ENCODE results near the gene RSL1D1. TPM values are rescaled to one million over a fixed set of nuclear protein-coding genes. Genes with fewer than 3 reads are reported as not detected.

RSL1D1 gene
- total RNA-seq, 1 donor from 2014 or later: 224 TPM

DNA sequence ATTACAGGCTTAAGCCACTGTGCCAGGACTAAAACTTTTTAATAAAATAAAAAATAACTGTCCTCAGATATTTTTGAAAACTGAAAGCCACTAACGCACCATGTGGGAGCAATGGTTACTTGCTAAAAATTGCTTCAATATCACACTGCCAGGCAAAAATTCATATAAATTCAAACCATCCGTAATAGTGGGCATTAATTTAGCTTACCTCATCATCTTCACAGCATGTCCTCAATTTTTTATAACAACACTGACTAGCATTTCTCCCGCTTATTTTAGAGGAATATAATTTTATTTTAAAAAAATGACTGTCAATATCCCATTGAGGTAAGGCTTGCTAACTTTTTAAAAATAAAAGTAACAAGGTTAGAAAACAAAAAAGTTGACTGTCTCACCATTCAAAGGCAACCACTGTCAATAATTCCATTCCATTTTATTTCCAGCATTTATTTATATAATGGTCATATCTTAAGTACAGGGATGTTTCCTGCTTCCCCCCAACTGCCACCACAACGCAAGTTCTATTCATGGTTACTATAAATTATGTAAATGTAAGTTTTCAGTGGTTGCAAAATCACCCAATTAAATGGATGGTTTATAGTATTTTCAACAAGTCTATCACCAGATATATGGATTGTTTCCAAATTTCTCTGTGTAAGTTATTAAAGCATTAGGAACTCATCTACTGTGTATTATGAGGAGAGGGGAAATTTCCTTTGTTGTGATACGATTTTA, 39.1 kb upstream of the RSL1D1 start:
- no peak overlapping the region for H3K27ac Mint-ChIP-seq
- no peak for DNase-seq
- ChIA-PET CTCF (no interaction called here), POLR2A (no interaction called here)
- H3K4me3 Mint-ChIP-seq: no peak overlapping the region
- peaks cover 64% of the 10 kb centered on the region for H3K36me3 Mint-ChIP-seq (ENCODE audit: low read depth)
- TF ChIP-seq, protein P1, sequence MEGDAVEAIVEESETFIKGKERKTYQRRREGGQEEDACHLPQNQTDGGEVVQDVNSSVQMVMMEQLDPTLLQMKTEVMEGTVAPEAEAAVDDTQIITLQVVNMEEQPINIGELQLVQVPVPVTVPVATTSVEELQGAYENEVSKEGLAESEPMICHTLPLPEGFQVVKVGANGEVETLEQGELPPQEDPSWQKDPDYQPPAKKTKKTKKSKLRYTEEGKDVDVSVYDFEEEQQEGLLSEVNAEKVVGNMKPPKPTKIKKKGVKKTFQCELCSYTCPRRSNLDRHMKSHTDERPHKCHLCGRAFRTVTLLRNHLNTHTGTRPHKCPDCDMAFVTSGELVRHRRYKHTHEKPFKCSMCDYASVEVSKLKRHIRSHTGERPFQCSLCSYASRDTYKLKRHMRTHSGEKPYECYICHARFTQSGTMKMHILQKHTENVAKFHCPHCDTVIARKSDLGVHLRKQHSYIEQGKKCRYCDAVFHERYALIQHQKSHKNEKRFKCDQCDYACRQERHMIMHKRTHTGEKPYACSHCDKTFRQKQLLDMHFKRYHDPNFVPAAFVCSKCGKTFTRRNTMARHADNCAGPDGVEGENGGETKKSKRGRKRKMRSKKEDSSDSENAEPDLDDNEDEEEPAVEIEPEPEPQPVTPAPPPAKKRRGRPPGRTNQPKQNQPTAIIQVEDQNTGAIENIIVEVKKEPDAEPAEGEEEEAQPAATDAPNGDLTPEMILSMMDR (IDR thresholded peaks at IDR 0.05): no peak
- intact Hi-C loops (cut with micrococcal nuclease): no loop called here
- H3K4me1 Mint-ChIP-seq: no peaks in the 10 kb centered on the region
- H3K9me3 Mint-ChIP-seq: no peaks in the 10 kb centered on the region
- no peaks in the 10 kb centered on the region for H3K27me3 Mint-ChIP-seq
- ATAC-seq (ENCODE audit: low read depth): no peak

DNA sequence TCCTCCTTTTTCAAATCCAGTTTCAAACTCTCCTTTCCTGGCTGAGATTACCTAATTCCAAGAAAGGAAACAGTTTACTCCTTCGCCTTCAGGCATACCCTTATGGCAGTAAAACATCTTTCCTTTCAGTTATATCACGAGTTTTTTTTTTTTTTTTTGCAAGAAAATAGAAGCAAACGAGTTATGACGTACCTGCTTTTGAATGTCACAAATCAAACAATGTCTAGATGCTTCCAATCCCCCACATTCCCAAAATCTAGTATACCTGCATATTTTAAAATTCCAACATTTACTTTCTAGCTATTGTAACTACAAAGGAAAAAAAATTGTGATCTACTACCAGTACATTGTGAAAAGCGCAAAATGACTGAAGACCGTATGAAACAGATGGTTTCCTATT, 35.5 kb upstream of the RSL1D1 start:
- ChIA-PET CTCF (no interaction called here), POLR2A (interaction anchor here (0.7 kb wide), 1 partner anchor 24 kb away, joined by 5 read pairs; no protein-coding TSS in a partner anchor)
- Mint-ChIP-seq H3K9me3 (no peaks in the 10 kb centered on the region), H3K27me3 (no peaks in the 10 kb centered on the region), H3K36me3 (ENCODE audit: low read depth) (peaks cover 69% of the 10 kb centered on the region), H3K4me3 (no peak overlapping the region), H3K4me1 (no peaks in the 10 kb centered on the region), H3K27ac (no peak overlapping the region)
- intact Hi-C loops (cut with micrococcal nuclease): no loop called here
- TF ChIP-seq, protein P1 (IDR thresholded peaks at IDR 0.05): no peak
- no peak for ATAC-seq (ENCODE audit: low read depth)
- no peak for DNase-seq

- Mint-ChIP-seq H3K27ac (no peak overlapping the region), H3K9me3 (no peaks in the 10 kb centered on the region), H3K4me1 (no peaks in the 10 kb centered on the region), H3K27me3 (no peaks in the 10 kb centered on the region), H3K36me3 (ENCODE audit: low read depth) (peaks cover 81% of the 10 kb centered on the region), H3K4me3 (no peak overlapping the region)
- DNase-seq (no peak), ATAC-seq (ENCODE audit: low read depth) (no peak)
- TF ChIP-seq, protein P1 (IDR thresholded peaks at IDR 0.05): no peak
- intact Hi-C loops (cut with micrococcal nuclease): no loop called here
- POLR2A ChIA-PET: interaction anchor here (0.6 kb wide), 1 partner anchor 18 kb away, joined by 4 read pairs; no protein-coding TSS in a partner anchor
- CTCF ChIA-PET: no interaction called here
Observed at GRCh38 chr16:11884035-11884434, 32.7 kb upstream of the RSL1D1 start.

DNA sequence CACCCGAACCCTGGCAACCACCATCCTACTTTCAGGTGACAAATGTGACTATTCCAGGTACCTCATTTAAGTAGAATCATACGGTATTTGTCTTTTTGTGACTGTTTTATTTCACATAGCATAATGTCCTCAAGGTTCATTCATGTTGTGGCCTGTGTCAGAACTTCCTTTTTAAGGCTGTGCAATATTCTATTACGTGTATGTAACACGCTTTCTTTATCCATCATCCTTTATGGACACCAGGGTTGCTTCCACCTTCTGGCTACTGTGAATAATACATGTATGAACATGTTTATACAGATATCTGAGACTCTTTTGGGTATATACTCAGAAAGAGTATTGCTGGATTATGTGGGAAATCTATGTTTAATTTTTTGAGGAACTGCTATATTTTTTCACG, 28.7 kb upstream of the RSL1D1 start:
- intact Hi-C loops (cut with micrococcal nuclease): no loop called here
- no peak for ATAC-seq (ENCODE audit: low read depth)
- POLR2A ChIA-PET: no interaction called here

GRCh38 chr16:11877374-11877773, 26.0 kb upstream of the RSL1D1 start:
- ATAC-seq (ENCODE audit: low read depth) (no peak), DNase-seq (no peak)
- no peak overlapping the region for H3K27ac Mint-ChIP-seq
- no peaks in the 10 kb centered on the region for H3K9me3 Mint-ChIP-seq
- CTCF ChIA-PET: no interaction called here
- POLR2A ChIA-PET: no interaction called here
- H3K4me1 Mint-ChIP-seq: no peaks in the 10 kb centered on the region
- H3K36me3 Mint-ChIP-seq (ENCODE audit: low read depth): peaks cover 75% of the 10 kb centered on the region
- H3K4me3 Mint-ChIP-seq: no peak overlapping the region
- intact Hi-C loops (cut with micrococcal nuclease): no loop called here
- TF ChIP-seq, protein P1 (IDR thresholded peaks at IDR 0.05): no peak
- H3K27me3 Mint-ChIP-seq: no peaks in the 10 kb centered on the region

More for the DNA sequence above, 28.7 kb upstream of the RSL1D1 start:
- H3K4me1 Mint-ChIP-seq: no peaks in the 10 kb centered on the region
- peaks cover 75% of the 10 kb centered on the region for H3K36me3 Mint-ChIP-seq (ENCODE audit: low read depth)
- CTCF ChIA-PET: interaction anchor here (0.6 kb wide), 1 partner anchor 12 kb away, joined by 3 read pairs; no protein-coding TSS in a partner anchor
- no peak overlapping the region for H3K4me3 Mint-ChIP-seq
- TF ChIP-seq, protein P1 (IDR thresholded peaks at IDR 0.05): no peak
- H3K27ac Mint-ChIP-seq: no peak overlapping the region
- no peak for DNase-seq
- no peaks in the 10 kb centered on the region for H3K27me3 Mint-ChIP-seq
- H3K9me3 Mint-ChIP-seq: no peaks in the 10 kb centered on the region
